H1 (cell line): ENCODE data around the gene TMEM52B. TPM values are rescaled to one million over a fixed set of nuclear protein-coding genes. Genes with fewer than 3 reads are reported as not detected.

ENCODE experiments used
- BACH1 ChIP-seq: IDR thresholded peaks from 2 replicates; pipeline ENCODE4 v1.6.1; 2012; ENCODE audit warnings: low read length, improper control_type of control experiment
- FOSL1 ChIP-seq: IDR thresholded peaks from 2 replicates; pipeline ENCODE4 v1.6.1; 2011; ENCODE audit warnings: mild to moderate bottlenecking, low read depth, low read length, moderate library complexity; ENCODE audit not compliant: insufficient read depth
- POLR2AphosphoS5 ChIP-seq: IDR thresholded peaks from 2 replicates; pipeline ENCODE4 v1.6.1; 2011; ENCODE audit warnings: low read depth, low read length
- RXRA ChIP-seq: IDR thresholded peaks from 2 replicates; pipeline ENCODE4 v1.6.1; 2011; ENCODE audit warnings: low read depth, mild to moderate bottlenecking, low read length, moderate library complexity; ENCODE audit not compliant: insufficient read depth
- YY1 ChIP-seq: IDR thresholded peaks from 2 replicates; pipeline ENCODE4 v1.6.1; 2011; ENCODE audit warnings: low read depth, mild to moderate bottlenecking, low read length
- polyA plus RNA-seq, 7 experiments: library from polyadenylated mRNA; depleted of rRNA in 3 of 7; stranded (reverse) in 5 of 7; unstranded in 2 of 7; fragments of >200 nt in 5 of 7; fragments of 200-250 nt in 2 of 7; gene quantifications; 1 replicate in 5 of 7; 2 replicates in 1 of 7; 4 replicates in 1 of 7; pipeline versions ENCODE4 v1.2.1 to v1.2.3, GENCODE V29; 2011 to 2013; ENCODE audit warnings: missing spikeins in 2 of 7, mixed read lengths in 2 of 7
- total RNA-seq: library from RNA; stranded (reverse); fragmentation: NEBNext Ultra II Directional; extraction: Animal tissue kit (Norgen Biotek cat#: 25700); gene quantifications from 2 replicates; pipeline ENCODE4 v1.2.1, GENCODE V29; 2021

Gene TMEM52B
- total and polyA plus RNA-seq, 2 of the 8 experiments (the other 6 are each of a cell fraction or from before 2014, with no cell fraction given), result not detected

DNA sequence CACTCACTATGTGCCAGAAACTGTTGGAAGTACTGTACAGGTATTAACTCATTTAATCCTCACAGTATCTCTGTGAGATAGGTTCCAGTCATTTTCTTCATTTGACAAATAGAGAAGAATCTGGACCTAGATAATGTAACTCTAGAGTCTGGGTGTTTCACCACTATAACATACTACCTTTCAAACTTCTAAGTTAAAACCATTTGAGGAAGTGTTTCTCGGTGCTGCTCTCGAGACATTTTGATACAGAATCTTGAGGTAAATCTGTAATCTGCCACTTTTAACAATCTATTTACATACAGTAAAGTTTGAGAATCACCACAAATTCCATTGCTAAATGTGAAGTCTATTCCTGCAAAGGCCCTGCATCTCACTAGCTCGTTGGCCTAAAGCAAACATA lies 15.7 kb upstream of the TMEM52B start (continued):
- no peak for TF ChIP-seq BACH1
- TF ChIP-seq RXRA, result no peak
- no peak for TF ChIP-seq POLR2AphosphoS5
- TF ChIP-seq YY1, result no peak
- no peak for TF ChIP-seq FOSL1
- TF ChIP-seq, all 59 proteins: peak for 0
